ENCODE results near the gene OR1F1.

- TF ChIP-seq CTCF (conservative IDR thresholded peaks at IDR 0.05; ENCODE audit: low read depth, low read length) (no peak), EZH2 (IDR thresholded peaks at IDR 0.05; ENCODE audit: borderline replicate concordance, low read depth, low read length, poor library complexity, severe bottlenecking) (no peak)
These were observed 16.0 kb upstream of the OR1F1 start for GRCh38 chr16:3171855-3172593.

Data from A673 (cell line).